AG04449 (cell line): Measurements from ENCODE around the gene FRRS1.

ENCODE experiments used
- CTCF ChIA-PET: fragments of 350-600 bp; formaldehyde crosslinking; extraction: SDS; loops from one replicate; lab custom pipeline; 2021; ENCODE audit warnings: antibody characterized with exemption; lab: Yijun Ruan, JAX
- POLR2A ChIA-PET: fragments of 400-600, 350-600 bp; formaldehyde crosslinking; extraction: SDS; loops from one replicate; lab custom pipeline; 2020; ENCODE audit warnings: antibody characterized with exemption, inconsistent platforms; lab: Yijun Ruan, JAX
- DNase-seq: peaks from one replicate; pipeline ENCODE4 v3.0.0-alpha.2; 2010; ENCODE audit warnings: low read depth, low spot score
- H3K4me3 ChIP-seq: 2 replicates; pipeline ENCODE4 v1.5.1; 2011; ENCODE audit warnings: low read depth, mild to moderate bottlenecking, control low read depth, low read length
- TF ChIP-seq, protein P1 (sequence below): IDR thresholded peaks from one replicate; pipeline ENCODE4 v1.5.1; 2011; ENCODE audit warnings: mild to moderate bottlenecking, moderate library complexity, low read length, control low read depth, inconsistent platforms; ENCODE audit not compliant: insufficient read depth; ENCODE audit errors: missing control alignments

FRRS1 gene

DNA sequence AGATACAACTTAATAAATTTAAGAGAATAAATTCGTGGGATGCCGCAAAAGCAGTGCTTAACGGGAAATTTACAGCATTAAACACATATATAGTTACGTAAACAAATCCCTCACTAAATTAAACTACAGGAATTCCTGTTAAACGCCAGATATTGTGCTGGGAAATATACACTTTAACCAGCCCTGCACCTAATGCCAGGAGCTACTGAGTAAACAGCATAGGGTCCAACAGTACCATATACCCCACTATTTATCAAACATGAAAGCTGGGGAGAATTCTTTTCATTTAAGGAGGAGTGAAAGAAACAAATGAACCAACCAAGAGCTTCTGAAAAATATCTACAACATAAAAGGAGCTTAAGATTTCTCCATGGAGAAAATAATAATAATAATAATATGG, 11.7 kb downstream of the FRRS1 start:
- CTCF ChIA-PET, result interaction anchor here (1.6 to 2.6 kb wide), 2 partner anchors 12 to 16 kb away, joined by 4 to 10 read pairs; no protein-coding TSS in a partner anchor

DNA sequence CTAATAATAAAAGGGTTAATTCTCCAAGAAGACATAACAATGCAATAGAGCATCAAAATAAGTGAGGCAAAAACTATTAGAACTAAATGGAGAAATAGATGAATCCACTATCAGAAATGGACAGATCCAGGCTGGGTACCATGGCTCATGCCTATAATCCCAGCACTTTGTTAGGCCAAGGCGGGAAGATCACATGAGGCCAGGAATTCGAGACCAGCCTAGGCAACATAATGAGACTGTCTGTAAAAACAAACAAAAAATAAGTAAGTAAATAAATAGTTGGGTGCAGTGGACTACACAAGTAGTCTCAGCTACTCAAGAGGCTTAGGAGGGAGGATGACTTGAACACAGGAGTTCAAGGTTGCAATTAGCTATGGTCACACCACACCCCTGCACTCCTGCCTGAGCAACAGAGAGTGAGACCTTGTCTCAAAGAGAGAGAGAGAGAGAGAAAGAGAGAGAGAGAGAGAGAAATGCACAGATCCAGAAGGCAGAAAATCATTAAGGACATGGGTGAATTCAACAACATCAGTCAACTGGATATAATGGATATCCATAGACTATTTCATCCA, 12.3 kb downstream of the FRRS1 start:
- ChIA-PET POLR2A (no interaction called here), CTCF (interaction anchor here (1.0 to 2.6 kb wide), 3 partner anchors 11 to 32 kb away, joined by 3 to 10 read pairs (median 4); no protein-coding TSS in a partner anchor)
- TF ChIP-seq, protein P1, sequence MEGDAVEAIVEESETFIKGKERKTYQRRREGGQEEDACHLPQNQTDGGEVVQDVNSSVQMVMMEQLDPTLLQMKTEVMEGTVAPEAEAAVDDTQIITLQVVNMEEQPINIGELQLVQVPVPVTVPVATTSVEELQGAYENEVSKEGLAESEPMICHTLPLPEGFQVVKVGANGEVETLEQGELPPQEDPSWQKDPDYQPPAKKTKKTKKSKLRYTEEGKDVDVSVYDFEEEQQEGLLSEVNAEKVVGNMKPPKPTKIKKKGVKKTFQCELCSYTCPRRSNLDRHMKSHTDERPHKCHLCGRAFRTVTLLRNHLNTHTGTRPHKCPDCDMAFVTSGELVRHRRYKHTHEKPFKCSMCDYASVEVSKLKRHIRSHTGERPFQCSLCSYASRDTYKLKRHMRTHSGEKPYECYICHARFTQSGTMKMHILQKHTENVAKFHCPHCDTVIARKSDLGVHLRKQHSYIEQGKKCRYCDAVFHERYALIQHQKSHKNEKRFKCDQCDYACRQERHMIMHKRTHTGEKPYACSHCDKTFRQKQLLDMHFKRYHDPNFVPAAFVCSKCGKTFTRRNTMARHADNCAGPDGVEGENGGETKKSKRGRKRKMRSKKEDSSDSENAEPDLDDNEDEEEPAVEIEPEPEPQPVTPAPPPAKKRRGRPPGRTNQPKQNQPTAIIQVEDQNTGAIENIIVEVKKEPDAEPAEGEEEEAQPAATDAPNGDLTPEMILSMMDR, result no peak
- no peak overlapping the region for H3K4me3 ChIP-seq
- DNase-seq, result no peak

More for the DNA sequence above, 11.7 kb downstream of the FRRS1 start:
- no peak for DNase-seq
- TF ChIP-seq, protein P1, result no peak
- POLR2A ChIA-PET, result no interaction called here
- no peak overlapping the region for H3K4me3 ChIP-seq

DNA sequence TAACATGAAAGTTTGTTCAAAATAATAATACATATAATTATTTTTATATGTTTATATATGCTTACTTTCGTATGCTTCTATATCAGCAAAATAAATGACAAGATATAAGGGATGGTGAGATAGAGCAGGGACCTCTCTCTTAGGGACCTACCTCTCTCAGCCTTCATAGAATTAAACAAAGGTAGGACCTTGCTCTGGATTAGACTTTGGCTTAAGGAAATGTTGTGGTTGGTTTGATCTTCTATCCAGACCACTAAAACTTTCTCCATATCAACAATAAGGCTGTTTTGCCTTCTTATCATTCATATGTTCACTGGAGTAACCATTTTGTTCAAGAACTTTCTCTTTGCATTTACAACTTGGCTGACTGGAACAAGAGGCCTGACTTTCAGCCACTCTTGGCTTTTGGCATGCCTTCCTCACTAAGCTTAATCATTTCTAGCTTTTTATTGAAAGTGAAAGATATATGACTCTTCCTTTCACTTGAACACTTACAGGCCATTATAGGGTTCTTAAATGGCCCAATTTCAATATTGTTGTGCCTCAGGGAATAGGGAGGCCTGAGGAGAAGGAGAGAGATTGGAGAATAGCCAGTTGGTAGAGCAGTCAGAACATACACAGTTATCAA, 14.4 kb downstream of the FRRS1 start:
- H3K4me3 ChIP-seq, result no peak overlapping the region
- no peak for DNase-seq
- CTCF ChIA-PET, result no interaction called here
- POLR2A ChIA-PET, result no interaction called here
- TF ChIP-seq, protein P1, result no peak

DNA sequence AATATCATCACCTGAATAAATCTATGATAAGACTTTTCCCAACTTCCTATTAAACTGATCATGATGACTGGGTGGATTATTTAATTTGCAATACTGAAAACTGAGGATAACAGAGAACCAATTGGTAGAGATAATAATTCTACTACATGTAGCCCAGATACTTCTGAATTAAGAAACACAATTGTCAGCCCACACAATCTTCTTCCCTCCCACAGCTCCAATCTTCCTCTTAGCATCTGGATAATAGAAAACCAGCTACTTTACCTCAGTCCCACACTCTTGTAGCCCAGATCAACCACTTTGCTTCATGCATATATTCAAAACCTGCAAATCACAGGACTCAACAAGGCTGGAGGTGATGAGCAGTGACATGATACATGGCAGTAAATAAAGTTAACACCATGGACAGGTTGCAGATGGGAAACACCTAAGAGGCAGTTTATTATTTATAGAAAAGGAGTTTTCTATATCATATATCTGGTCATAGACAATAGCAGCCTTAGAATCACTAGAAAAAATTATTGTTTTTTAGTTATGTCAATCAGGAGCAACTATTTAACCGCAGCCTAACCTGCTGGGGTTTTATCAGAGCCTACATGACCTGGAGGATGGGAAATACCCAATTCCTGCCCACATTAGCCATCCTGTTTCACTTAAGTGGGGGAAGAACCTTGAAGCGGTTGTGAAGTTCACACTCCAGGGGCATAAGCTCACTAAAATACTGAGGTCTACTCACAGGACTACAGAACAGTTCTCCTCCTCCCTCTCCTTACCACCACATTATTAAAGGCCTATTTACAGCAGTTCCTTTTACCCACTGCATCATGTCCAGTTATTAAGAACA, 16.7 kb downstream of the FRRS1 start:
- ChIA-PET POLR2A (no interaction called here), CTCF (no interaction called here)
- no peak for DNase-seq
- TF ChIP-seq, protein P1, result no peak
- H3K4me3 ChIP-seq, result no peak overlapping the region

DNA sequence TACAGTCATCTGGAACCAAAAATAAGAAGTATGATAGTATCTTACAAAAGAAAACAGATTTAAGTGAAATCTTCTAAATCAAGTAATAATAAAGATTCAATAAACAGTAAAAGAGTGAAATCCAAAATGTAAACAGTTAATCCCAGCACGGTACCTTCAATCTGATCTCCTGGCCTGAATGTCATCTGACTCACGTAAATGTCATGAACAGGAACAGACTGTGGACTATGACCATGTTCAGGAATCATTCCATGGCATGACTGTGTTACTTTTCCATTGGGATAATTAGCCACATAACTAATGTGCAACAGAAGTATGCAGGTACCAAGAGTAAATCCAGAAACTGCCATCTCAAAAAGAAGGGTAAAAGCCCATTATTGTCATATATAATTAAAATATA, 18.0 kb downstream of the FRRS1 start:
- H3K4me3 ChIP-seq, result no peak overlapping the region
- ChIA-PET CTCF (interaction anchor here (0.7 kb wide), 1 partner anchor 401 kb away, joined by 4 read pairs; no protein-coding TSS in a partner anchor), POLR2A (no interaction called here)
- TF ChIP-seq, protein P1, result no peak
- DNase-seq, result no peak

DNA sequence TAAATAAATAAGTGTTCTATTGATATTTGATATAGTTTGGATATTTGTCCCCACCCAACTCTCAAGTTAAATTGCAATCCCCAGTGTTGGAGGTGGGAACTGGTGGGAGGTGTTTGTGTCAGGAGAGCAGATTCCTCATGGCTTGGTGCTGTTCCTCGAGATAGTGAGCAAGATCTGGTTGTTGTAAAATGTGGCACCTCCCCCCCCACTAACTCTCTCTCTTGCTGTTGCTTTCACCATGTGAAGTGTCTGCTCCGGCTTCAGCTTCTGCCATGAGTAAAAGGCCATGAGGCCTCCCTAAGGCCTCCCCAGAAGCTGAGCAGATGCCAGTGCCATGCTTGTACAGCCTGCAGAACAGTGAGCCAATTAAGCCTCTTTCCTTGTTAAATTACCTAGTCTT, 20.8 kb downstream of the FRRS1 start:
- DNase-seq, result no peak
- ChIA-PET POLR2A (no interaction called here), CTCF (no interaction called here)

More for the DNA sequence above, 20.8 kb downstream of the FRRS1 start:
- TF ChIP-seq, protein P1, result no peak
- no peak overlapping the region for H3K4me3 ChIP-seq
